ENCODE results near the gene PRPH2. TPM values are rescaled to one million over a fixed set of nuclear protein-coding genes. Genes with fewer than 3 reads are reported as not detected.

Gene PRPH2
- total and polyA plus RNA-seq, 2 of the 13 experiments (the other 11 are each of a cell fraction or from before 2014, with no cell fraction given) = 0.03 to 0.04 TPM

- no peak for TF ChIP-seq PAX8 (CRISPR knock-in tag; IDR thresholded peaks at IDR 0.05; ENCODE audit: borderline replicate concordance)
- no peak for TF ChIP-seq ZNF468 (CRISPR knock-in tag; IDR thresholded peaks at IDR 0.05)
- TF ChIP-seq ZNF569 (CRISPR knock-in tag; IDR thresholded peaks at IDR 0.05; ENCODE audit: borderline replicate concordance) = no peak
- TF ChIP-seq BCLAF1 (IDR thresholded peaks at IDR 0.05) = no peak
- no peak for TF ChIP-seq SNAPC5 (CRISPR knock-in tag; IDR thresholded peaks at IDR 0.05; ENCODE audit: borderline replicate concordance)
- TF ChIP-seq KLF16 (CRISPR knock-in tag; IDR thresholded peaks at IDR 0.05) = peak in 1 of 2 experiments; percentile 58; a peak in 1 of 4 replicates
- no peak for TF ChIP-seq RBAK (CRISPR knock-in tag; IDR thresholded peaks at IDR 0.05)
- no peak for TF ChIP-seq THAP8 (CRISPR knock-in tag; IDR thresholded peaks at IDR 0.05; ENCODE audit: borderline replicate concordance)
- TF ChIP-seq RBM22 (optimal IDR thresholded peaks at IDR 0.05; ENCODE audit: low read length) = no peak
- TF ChIP-seq ZNF747 (CRISPR knock-in tag; IDR thresholded peaks at IDR 0.05; ENCODE audit: borderline replicate concordance) = no peak
- no peak for TF ChIP-seq UBTF (CRISPR knock-in tag; IDR thresholded peaks at IDR 0.05)
- TF ChIP-seq ASH2L (IDR thresholded peaks at IDR 0.05; ENCODE audit: insufficient read length, low read depth, low read length) = peak; percentile 32
- no peak for TF ChIP-seq ERF (CRISPR knock-in tag; IDR thresholded peaks at IDR 0.05)
- TF ChIP-seq ATF4 (CRISPR knock-in tag; IDR thresholded peaks at IDR 0.05) = 0 out of 4 replicates have a peak, but pooled peaks of 1 of the 2 experiments have one; percentile 16
- TF ChIP-seq E2F5 (CRISPR knock-in tag; conservative IDR thresholded peaks at IDR 0.05) = no peak
- TF ChIP-seq SSRP1 (CRISPR knock-in tag; IDR thresholded peaks at IDR 0.05) = no peak
- no peak for TF ChIP-seq CSRNP1 (CRISPR knock-in tag; IDR thresholded peaks at IDR 0.05)
- 0 out of 2 replicates have a peak, but pooled peaks have one; percentile 18 for TF ChIP-seq SAP130 (CRISPR knock-in tag; IDR thresholded peaks at IDR 0.05; ENCODE audit: low read depth)
Observed at GRCh38 chr6:42661540-42662153, 60.8 kb downstream of the PRPH2 start (continued).
